HepG2 (cell line): ENCODE data around the gene HEXD. TPM values are rescaled to one million over a fixed set of nuclear protein-coding genes. Genes with fewer than 3 reads are reported as not detected.

Experiments used
- ELF1 ChIP-seq: sonication (generic); formaldehyde crosslinking; IDR thresholded peaks from 2 replicates; pipeline ENCODE4 v1.4.0; 2020; ENCODE audit warnings: missing genetic modification reagents
- ELF3 ChIP-seq: IDR thresholded peaks from 2 replicates; pipeline ENCODE4 v1.6.1; 2016; ENCODE audit warnings: missing genetic modification reagents, missing compliant biosample characterization
- FOSL2 ChIP-seq: sonication (generic); formaldehyde crosslinking; IDR thresholded peaks from 2 replicates; pipeline ENCODE4 v1.4.0; 2020; ENCODE audit warnings: missing genetic modification reagents
- KLF11 ChIP-seq: IDR thresholded peaks from 2 replicates; pipeline ENCODE4 v1.6.1; 2016; ENCODE audit warnings: missing compliant biosample characterization
- MEF2D ChIP-seq: sonication (generic); formaldehyde crosslinking; IDR thresholded peaks from 2 replicates; pipeline ENCODE4 v1.5.1; 2020; ENCODE audit warnings: mild to moderate bottlenecking, missing genetic modification reagents
- MEIS1 ChIP-seq: sonication (generic); formaldehyde crosslinking; IDR thresholded peaks from 2 replicates; pipeline ENCODE4 v1.9.0; 2021; ENCODE audit warnings: mild to moderate bottlenecking, missing genetic modification reagents, moderate library complexity, borderline replicate concordance
- MXD3 ChIP-seq: IDR thresholded peaks from 2 replicates; pipeline ENCODE4 v1.6.1; 2016; ENCODE audit warnings: mild to moderate bottlenecking, missing biosample characterization, missing genetic modification reagents
- MXI1 ChIP-seq: IDR thresholded peaks from 3 replicates; pipeline ENCODE4 v1.6.1; 2012; ENCODE audit warnings: low read depth, low read length, inconsistent platforms, borderline replicate concordance
- PBX2 ChIP-seq: IDR thresholded peaks from 2 replicates; pipeline ENCODE4 v1.6.1; 2016; ENCODE audit warnings: control low read depth
- SMYD3 ChIP-seq: sonication (generic); formaldehyde crosslinking; IDR thresholded peaks from 2 replicates; pipeline ENCODE4 v1.8.1; 2023; ENCODE audit warnings: mild to moderate bottlenecking, missing genetic modification reagents
- SPEN ChIP-seq: sonication (generic); formaldehyde crosslinking; IDR thresholded peaks from 2 replicates; pipeline ENCODE4 v1.5.1; 2020; ENCODE audit warnings: low read depth, mild to moderate bottlenecking, missing genetic modification reagents
- ZFP1 ChIP-seq: IDR thresholded peaks from 2 replicates; pipeline ENCODE4 v1.6.1; 2016
- ZNF572 ChIP-seq: sonication (generic); formaldehyde crosslinking; IDR thresholded peaks from 2 replicates; pipeline ENCODE4 v1.5.1; 2020; ENCODE audit warnings: mild to moderate bottlenecking, missing genetic modification reagents
- ZNF687 ChIP-seq: sonication (generic); formaldehyde crosslinking; IDR thresholded peaks from 2 replicates; pipeline ENCODE4 v1.5.1; 2020; ENCODE audit warnings: mild to moderate bottlenecking, missing genetic modification reagents, moderate library complexity
- ZNF878 ChIP-seq: sonication (generic); formaldehyde crosslinking; IDR thresholded peaks from 2 replicates; pipeline ENCODE4 v1.8.1; 2023; ENCODE audit warnings: mild to moderate bottlenecking, missing genetic modification reagents, moderate library complexity
- polyA plus RNA-seq, 8 experiments: library from polyadenylated mRNA; depleted of rRNA in 3 of 8; stranded (reverse) in 7 of 8; unstranded in 1 of 8; fragments of >200 nt; fragmentation: Illumina TruSeq in 4 of 8; extraction: Trizol in 4 of 8; gene quantifications; 2 replicates each; pipeline versions ENCODE4 v1.2.1 to v1.2.3, GENCODE V29; 2011 to 2016; ENCODE audit warnings: low read depth in 4 of 8, missing spikeins in 1 of 8, mixed read lengths in 1 of 8; ENCODE audit not compliant: insufficient read depth in 1 of 8
- total RNA-seq, 5 experiments: library from RNA; depleted of rRNA; stranded (reverse); fragments of >200 nt; fragmentation: Illumina TruSeq; extraction: Trizol; gene quantifications; 2 replicates each; pipeline ENCODE4 v1.2.3, GENCODE V29; 2016; ENCODE audit warnings: low read depth in 1 of 5
- TF ChIP-seq, protein P1 (sequence below): IDR thresholded peaks from 2 replicates; pipeline ENCODE4 v1.4.0; 2020; ENCODE audit warnings: mild to moderate bottlenecking, missing genetic modification reagents

HEXD gene
- total and polyA plus RNA-seq, 2 of the 13 experiments (the other 11 are each of a cell fraction or from before 2014, with no cell fraction given) = 22.3 to 41.8 TPM

- TF ChIP-seq, protein P1, sequence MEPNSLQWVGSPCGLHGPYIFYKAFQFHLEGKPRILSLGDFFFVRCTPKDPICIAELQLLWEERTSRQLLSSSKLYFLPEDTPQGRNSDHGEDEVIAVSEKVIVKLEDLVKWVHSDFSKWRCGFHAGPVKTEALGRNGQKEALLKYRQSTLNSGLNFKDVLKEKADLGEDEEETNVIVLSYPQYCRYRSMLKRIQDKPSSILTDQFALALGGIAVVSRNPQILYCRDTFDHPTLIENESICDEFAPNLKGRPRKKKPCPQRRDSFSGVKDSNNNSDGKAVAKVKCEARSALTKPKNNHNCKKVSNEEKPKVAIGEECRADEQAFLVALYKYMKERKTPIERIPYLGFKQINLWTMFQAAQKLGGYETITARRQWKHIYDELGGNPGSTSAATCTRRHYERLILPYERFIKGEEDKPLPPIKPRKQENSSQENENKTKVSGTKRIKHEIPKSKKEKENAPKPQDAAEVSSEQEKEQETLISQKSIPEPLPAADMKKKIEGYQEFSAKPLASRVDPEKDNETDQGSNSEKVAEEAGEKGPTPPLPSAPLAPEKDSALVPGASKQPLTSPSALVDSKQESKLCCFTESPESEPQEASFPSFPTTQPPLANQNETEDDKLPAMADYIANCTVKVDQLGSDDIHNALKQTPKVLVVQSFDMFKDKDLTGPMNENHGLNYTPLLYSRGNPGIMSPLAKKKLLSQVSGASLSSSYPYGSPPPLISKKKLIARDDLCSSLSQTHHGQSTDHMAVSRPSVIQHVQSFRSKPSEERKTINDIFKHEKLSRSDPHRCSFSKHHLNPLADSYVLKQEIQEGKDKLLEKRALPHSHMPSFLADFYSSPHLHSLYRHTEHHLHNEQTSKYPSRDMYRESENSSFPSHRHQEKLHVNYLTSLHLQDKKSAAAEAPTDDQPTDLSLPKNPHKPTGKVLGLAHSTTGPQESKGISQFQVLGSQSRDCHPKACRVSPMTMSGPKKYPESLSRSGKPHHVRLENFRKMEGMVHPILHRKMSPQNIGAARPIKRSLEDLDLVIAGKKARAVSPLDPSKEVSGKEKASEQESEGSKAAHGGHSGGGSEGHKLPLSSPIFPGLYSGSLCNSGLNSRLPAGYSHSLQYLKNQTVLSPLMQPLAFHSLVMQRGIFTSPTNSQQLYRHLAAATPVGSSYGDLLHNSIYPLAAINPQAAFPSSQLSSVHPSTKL (CRISPR knock-in tag) = no peak
- TF ChIP-seq MXI1 (peak; percentile 73; the same call in 1 of the 3 replicates), KLF11 (CRISPR knock-in tag) (0 out of 2 replicates have a peak, but pooled peaks have one; percentile 17), SMYD3 (CRISPR knock-in tag) (0 out of 2 replicates have a peak, but pooled peaks have one; percentile 0), ZNF687 (CRISPR knock-in tag) (no peak), SPEN (no peak), ELF3 (CRISPR knock-in tag) (peak; percentile 85), FOSL2 (CRISPR knock-in tag) (0 out of 2 replicates have a peak, but pooled peaks have one; percentile 35), MEF2D (CRISPR knock-in tag) (0 out of 2 replicates have a peak, but pooled peaks have one; percentile 28), MXD3 (CRISPR knock-in tag) (no peak), PBX2 (peak; percentile 44; the same call in 1 of the 2 replicates), ZNF878 (peak; percentile 88; the same call in 1 of the 2 replicates), ZNF572 (no peak), MEIS1 (CRISPR knock-in tag) (peak; percentile 97), ELF1 (CRISPR knock-in tag) (peak; percentile 98), ZFP1 (CRISPR knock-in tag) (0 out of 2 replicates have a peak, but pooled peaks have one; percentile 6)
These were observed 39.7 kb downstream of the HEXD start (continued) for GRCh38 chr17:82457929-82458178.
